Measurements from ENCODE around the gene PCDH15. TPM values are rescaled to one million over a fixed set of nuclear protein-coding genes. Genes with fewer than 3 reads are reported as not detected.

PCDH15 gene
- total and polyA plus RNA-seq, 9 of the 15 experiments (the other 6 are each of a cell fraction or from before 2014, with no cell fraction given), result not detected

GRCh38 chr10:54342058-54342457, 459.0 kb downstream of the PCDH15 start:
- Histone ChIP-seq H3K4me2 (ENCODE audit: insufficient read depth, low read length) (no peak overlapping the region), H3K27me3 (ENCODE audit: control insufficient read depth in 2 of 2, insufficient read depth in 2 of 2, low read length in 2 of 2) (no peaks in the 10 kb centered on the region), H4K20me1 (replicated peaks; ENCODE audit: control insufficient read depth, insufficient read depth, low read length) (no peaks in the 10 kb centered on the region), H3K9me3 (replicated peaks; ENCODE audit: control insufficient read depth, insufficient read depth, low read depth, low read length) (peaks cover 2% of the 10 kb centered on the region; the same call in 1 of the 2 replicates), H3K36me3 (ENCODE audit: control insufficient read depth, insufficient read depth, low read length) (no peaks in the 10 kb centered on the region), H3K9ac (ENCODE audit: insufficient read depth in 1 of 2, low read depth in 2 of 2, low read length in 2 of 2) (no peak overlapping the region), H3K27ac (ENCODE audit: extremely low read depth, low read depth, low read length) (no peak overlapping the region), H3K9me1 (ENCODE audit: control insufficient read depth, insufficient read depth, low read length) (no peaks in the 10 kb centered on the region), H2AFZ (ENCODE audit: low read depth, low read length) (no peak overlapping the region), H3K4me3 (no peak overlapping the region), H3K4me1 (replicated peaks in 1 of 2; ENCODE audit: control insufficient read depth in 2 of 2, insufficient read depth in 2 of 2, low read length in 2 of 2) (no peaks in the 10 kb centered on the region), H3K79me2 (ENCODE audit: control insufficient read depth, insufficient read depth, low read length) (no peaks in the 10 kb centered on the region)
- no peak for FAIRE-seq
- ATAC-seq, result no peak
- in situ Hi-C loops (cut with MboI) (no loop called here), intact Hi-C loops (cut with micrococcal nuclease) (no loop called here)
- TF ChIP-seq CTCF (IDR thresholded peaks at IDR 0.05 in 2 of 3, conservative IDR thresholded peaks at IDR 0.05 in 1 of 3; ENCODE audit: insufficient read depth in 2 of 3, low read depth in 1 of 3, low read length in 3 of 3), result no peak
- no peak for TF ChIP-seq SRSF7 (optimal IDR thresholded peaks at IDR 0.05; ENCODE audit: low read depth, low read length)
- peak; percentile 31 for TF ChIP-seq ZFP36 (IDR thresholded peaks at IDR 0.05; ENCODE audit: low read depth, low read length, partially characterized antibody)
- WGBS (ENCODE audit: insufficient coverage, low coverage, missing lambda C conversion rate), result 0% methylated on average over 2 of the region's 2 CpGs
- BruUV-seq (replicated peaks), result no TSS peak
- ChIA-PET CTCF (ENCODE audit: low intra/inter-chr PET ratio) (no interaction called here), POLR2A (interaction anchor here (0.6 kb wide), 1 partner anchor 643 kb away, joined by 3 read pairs; no protein-coding TSS in a partner anchor)
- DNase-seq (ENCODE audit: extremely low read depth in 1 of 4, low spot score in 3 of 4), result no peak

GRCh38 chr10:54335296-54335695, 465.7 kb downstream of the PCDH15 start:
- Histone ChIP-seq H4K20me1 (replicated peaks; ENCODE audit: control insufficient read depth, insufficient read depth, low read length) (no peaks in the 10 kb centered on the region), H3K9me1 (ENCODE audit: control insufficient read depth, insufficient read depth, low read length) (no peaks in the 10 kb centered on the region), H2AFZ (ENCODE audit: low read depth, low read length) (no peak overlapping the region), H3K27ac (ENCODE audit: extremely low read depth, low read depth, low read length) (no peak overlapping the region), H3K36me3 (ENCODE audit: control insufficient read depth, insufficient read depth, low read length) (no peaks in the 10 kb centered on the region), H3K4me2 (ENCODE audit: insufficient read depth, low read length) (no peak overlapping the region), H3K4me3 (no peak overlapping the region), H3K79me2 (ENCODE audit: control insufficient read depth, insufficient read depth, low read length) (no peaks in the 10 kb centered on the region), H3K4me1 (replicated peaks in 1 of 2; ENCODE audit: control insufficient read depth in 2 of 2, insufficient read depth in 2 of 2, low read length in 2 of 2) (no peaks in the 10 kb centered on the region), H3K9me3 (replicated peaks; ENCODE audit: control insufficient read depth, insufficient read depth, low read depth, low read length) (0 out of 2 replicates have a peak, but pooled peaks cover 2% of the 10 kb centered on the region), H3K27me3 (ENCODE audit: control insufficient read depth in 2 of 2, insufficient read depth in 2 of 2, low read length in 2 of 2) (no peaks in the 10 kb centered on the region), H3K9ac (ENCODE audit: insufficient read depth in 1 of 2, low read depth in 2 of 2, low read length in 2 of 2) (no peak overlapping the region)
- in situ Hi-C loops (cut with MboI) (no loop called here), intact Hi-C loops (cut with micrococcal nuclease) (no loop called here)
- ChIA-PET POLR2A (interaction anchor here (0.8 kb wide), 1 partner anchor 355 kb away, joined by 3 read pairs; no protein-coding TSS in a partner anchor), CTCF (ENCODE audit: low intra/inter-chr PET ratio) (no interaction called here)
- no peak for FAIRE-seq
- no peak for ATAC-seq
- 0% methylated on average over 2 of the region's 2 CpGs for WGBS (ENCODE audit: insufficient coverage, low coverage, missing lambda C conversion rate)
- DNase-seq (ENCODE audit: extremely low read depth in 1 of 4, low spot score in 3 of 4), result no peak
- no TSS peak for BruUV-seq (replicated peaks)
- no peak for TF ChIP-seq KAT7 (CRISPR knock-in tag; IDR thresholded peaks at IDR 0.05; ENCODE audit: borderline replicate concordance)
- TF ChIP-seq NR1H2 (CRISPR knock-in tag; IDR thresholded peaks at IDR 0.05), result no peak

All from K562 (cell line).